Right hindlimb (tissue), 1 donor: ENCODE results near the gene CDC42SE2.
"Not testable (repeated sequence)": the region's sequence is repeated elsewhere in the genome, so short reads cannot be mapped to it uniquely, and the experiment has no call there.

ENCODE experiments used
- DNase-seq: peaks from one replicate; pipeline ENCODE4 v3.0.0-alpha.2; 2018

Gene CDC42SE2

GRCh38 chr5:131279204-131279603 lies 15.4 kb downstream of the CDC42SE2 start:
- DNase-seq: no peak

GRCh38 chr5:131280417-131280816 lies 16.6 kb downstream of the CDC42SE2 start:
- no peak for DNase-seq

- no peak for DNase-seq
These were observed 17.4 kb downstream of the CDC42SE2 start for GRCh38 chr5:131281133-131281867.

- no peak for DNase-seq
These were observed 18.0 kb downstream of the CDC42SE2 start for GRCh38 chr5:131281868-131282234.

GRCh38 chr5:131282235-131282634 lies 18.4 kb downstream of the CDC42SE2 start:
- no peak for DNase-seq

- no peak for DNase-seq
These were observed 22.0 kb downstream of the CDC42SE2 start for GRCh38 chr5:131285703-131286399.

GRCh38 chr5:131286400-131286715 lies 22.5 kb downstream of the CDC42SE2 start:
- no peak for DNase-seq

- DNase-seq: no peak
These were observed 24.5 kb downstream of the CDC42SE2 start for GRCh38 chr5:131288328-131288727.

GRCh38 chr5:131289738-131290137 lies 25.9 kb downstream of the CDC42SE2 start:
- DNase-seq: no peak

GRCh38 chr5:131296213-131296672 lies 32.4 kb downstream of the CDC42SE2 start:
- no peak for DNase-seq

GRCh38 chr5:131297886-131298285 lies 34.0 kb downstream of the CDC42SE2 start:
- no peak for DNase-seq

- DNase-seq: no peak
These were observed 35.6 kb downstream of the CDC42SE2 start for GRCh38 chr5:131299465-131299864.

- no peak for DNase-seq
These were observed 38.7 kb downstream of the CDC42SE2 start for GRCh38 chr5:131302506-131302905.

- no peak for DNase-seq
These were observed 39.7 kb downstream of the CDC42SE2 start for GRCh38 chr5:131303537-131303936.

GRCh38 chr5:131304414-131304813 lies 40.6 kb downstream of the CDC42SE2 start:
- no peak for DNase-seq

GRCh38 chr5:131305138-131305689 lies 41.4 kb downstream of the CDC42SE2 start:
- DNase-seq: no peak

- DNase-seq: no peak
These were observed 42.1 kb downstream of the CDC42SE2 start for GRCh38 chr5:131305906-131306305.

GRCh38 chr5:131312235-131312772 lies 48.5 kb downstream of the CDC42SE2 start:
- not testable (repeated sequence) for DNase-seq

- no peak for DNase-seq
These were observed 52.2 kb downstream of the CDC42SE2 start for GRCh38 chr5:131316026-131316425.

- no peak for DNase-seq
These were observed 53.0 kb downstream of the CDC42SE2 start for GRCh38 chr5:131316822-131317221.

GRCh38 chr5:131318455-131318854 lies 54.6 kb downstream of the CDC42SE2 start:
- DNase-seq: no peak

GRCh38 chr5:131321066-131321465 lies 57.2 kb downstream of the CDC42SE2 start:
- DNase-seq: no peak

GRCh38 chr5:131322926-131323325 lies 59.1 kb downstream of the CDC42SE2 start:
- DNase-seq: no peak

- no peak for DNase-seq
These were observed 59.5 kb downstream of the CDC42SE2 start for GRCh38 chr5:131323378-131323777.
